Measurements from ENCODE around the gene EPHA5. TPM values are rescaled to one million over a fixed set of nuclear protein-coding genes. Genes with fewer than 3 reads are reported as not detected.

Gene EPHA5
- total RNA-seq, 1 experiment from 2014 or later = not detected

GRCh38 chr4:65597697-65598096, 72.6 kb downstream of the EPHA5 start:
- ChIA-PET POLR2A (ENCODE audit: unreplicated experiment) (no interaction called here), CTCF (no interaction called here)
- Histone ChIP-seq H3K27ac (no peak overlapping the region), H3K9me2 (ENCODE audit: insufficient read depth) (no peaks in the 10 kb centered on the region), H3F3A (ENCODE audit: insufficient read depth, low read depth) (no peaks in the 10 kb centered on the region), H2AFZ (no peak overlapping the region), H3K9me3 (ENCODE audit: insufficient read depth, low read depth) (no peaks in the 10 kb centered on the region), H3K36me3 (ENCODE audit: low read depth) (no peaks in the 10 kb centered on the region), H3K4me2 (no peak overlapping the region), H3K27me3 (ENCODE audit: insufficient read depth, low read depth) (no peaks in the 10 kb centered on the region), H3K4me1 (replicated peaks; ENCODE audit: insufficient read depth) (no peaks in the 10 kb centered on the region), H3K79me2 (ENCODE audit: low read depth) (no peaks in the 10 kb centered on the region), H3K4me3 (no peak overlapping the region), H4K20me1 (ENCODE audit: insufficient read depth) (no peaks in the 10 kb centered on the region)
- intact Hi-C loops (cut with micrococcal nuclease; ENCODE audit: unreplicated experiment) = no loop called here
- no TSS peak for BruUV-seq (replicated peaks)
- DNase-seq = no peak
- TF ChIP-seq EZH2 (IDR thresholded peaks at IDR 0.05; ENCODE audit: low read depth) = no peak
- no peak for TF ChIP-seq CTCF (conservative IDR thresholded peaks at IDR 0.05)

- Histone ChIP-seq H3K4me3 (no peak overlapping the region), H3K27ac (no peak overlapping the region), H4K20me1 (ENCODE audit: insufficient read depth) (no peaks in the 10 kb centered on the region), H3K36me3 (ENCODE audit: low read depth) (no peaks in the 10 kb centered on the region), H3K27me3 (ENCODE audit: insufficient read depth, low read depth) (no peaks in the 10 kb centered on the region), H3K9me3 (ENCODE audit: insufficient read depth, low read depth) (no peaks in the 10 kb centered on the region), H3K79me2 (ENCODE audit: low read depth) (no peaks in the 10 kb centered on the region), H2AFZ (no peak overlapping the region), H3K4me2 (no peak overlapping the region), H3F3A (ENCODE audit: insufficient read depth, low read depth) (no peaks in the 10 kb centered on the region), H3K4me1 (replicated peaks; ENCODE audit: insufficient read depth) (no peaks in the 10 kb centered on the region), H3K9me2 (ENCODE audit: insufficient read depth) (no peaks in the 10 kb centered on the region)
- POLR2A ChIA-PET (ENCODE audit: unreplicated experiment) = no interaction called here
- CTCF ChIA-PET = no interaction called here
- no peak for TF ChIP-seq EZH2 (IDR thresholded peaks at IDR 0.05; ENCODE audit: low read depth)
- no peak for TF ChIP-seq CTCF (conservative IDR thresholded peaks at IDR 0.05)
- intact Hi-C loops (cut with micrococcal nuclease; ENCODE audit: unreplicated experiment) = no loop called here
- DNase-seq = no peak
- no TSS peak for BruUV-seq (replicated peaks)
Observed at GRCh38 chr4:65592089-65592488, 78.2 kb downstream of the EPHA5 start.

GRCh38 chr4:65589921-65590320, 80.4 kb downstream of the EPHA5 start:
- no TSS peak for BruUV-seq (replicated peaks)
- Histone ChIP-seq H3K36me3 (ENCODE audit: low read depth) (no peaks in the 10 kb centered on the region), H3K4me2 (no peak overlapping the region), H3K79me2 (ENCODE audit: low read depth) (no peaks in the 10 kb centered on the region), H3K4me3 (no peak overlapping the region), H3K9me2 (ENCODE audit: insufficient read depth) (no peaks in the 10 kb centered on the region), H3K9me3 (ENCODE audit: insufficient read depth, low read depth) (no peaks in the 10 kb centered on the region), H3F3A (ENCODE audit: insufficient read depth, low read depth) (no peaks in the 10 kb centered on the region), H3K4me1 (replicated peaks; ENCODE audit: insufficient read depth) (no peaks in the 10 kb centered on the region), H3K27me3 (ENCODE audit: insufficient read depth, low read depth) (no peaks in the 10 kb centered on the region), H4K20me1 (ENCODE audit: insufficient read depth) (no peaks in the 10 kb centered on the region), H3K27ac (no peak overlapping the region), H2AFZ (no peak overlapping the region)
- CTCF ChIA-PET = no interaction called here
- TF ChIP-seq EZH2 (IDR thresholded peaks at IDR 0.05; ENCODE audit: low read depth) (no peak), CTCF (conservative IDR thresholded peaks at IDR 0.05) (no peak)
- no peak for DNase-seq
- intact Hi-C loops (cut with micrococcal nuclease; ENCODE audit: unreplicated experiment) = no loop called here
- POLR2A ChIA-PET (ENCODE audit: unreplicated experiment) = no interaction called here

Data from PC-9 (cell line).